C4-2B (cell line): ENCODE measurements around the gene EPB41L2.

Experiments
- CTCF ChIP-seq: fragments of 450-650 bp; conservative IDR thresholded peaks from 2 replicates; pipeline ENCODE4 v1.5.1; 2017; ENCODE audit warnings: mild to moderate bottlenecking
- ZFX ChIP-seq: fragments of 450-650 bp; IDR thresholded peaks from 2 replicates; pipeline ENCODE4 v1.6.1; 2017

DNA sequence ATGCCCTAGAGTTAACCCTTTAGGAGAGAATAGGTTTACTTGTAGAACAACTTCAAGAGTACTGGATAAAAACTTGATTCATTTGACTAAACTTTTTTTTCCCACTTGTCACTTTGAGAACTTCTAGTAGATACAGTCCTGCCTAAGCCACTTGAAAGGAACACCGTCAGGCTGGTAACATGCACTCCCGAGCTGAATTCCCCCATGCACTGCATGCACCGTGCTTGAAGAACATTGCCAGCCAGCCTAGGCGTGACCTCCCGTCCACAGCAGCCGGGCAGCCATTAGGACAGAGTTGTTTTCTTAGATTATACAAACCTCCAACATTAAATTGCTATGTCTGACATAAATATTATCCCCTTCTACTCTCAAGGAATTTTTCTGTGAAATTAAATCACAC, 183.2 kb downstream of the EPB41L2 start:
- TF ChIP-seq CTCF: no peak
- no peak for TF ChIP-seq ZFX
